GM21423 (cell line): ENCODE measurements around the gene MAPKAP1.

Experiments used
- ATAC-seq: cut with Tn5 transposase; IDR thresholded peaks from one replicate; pipeline ENCODE4 v1.9.1; 2021; ENCODE audit warnings: mild to moderate bottlenecking, moderate library complexity; ENCODE audit not compliant: unreplicated experiment

The MAPKAP1 gene

DNA sequence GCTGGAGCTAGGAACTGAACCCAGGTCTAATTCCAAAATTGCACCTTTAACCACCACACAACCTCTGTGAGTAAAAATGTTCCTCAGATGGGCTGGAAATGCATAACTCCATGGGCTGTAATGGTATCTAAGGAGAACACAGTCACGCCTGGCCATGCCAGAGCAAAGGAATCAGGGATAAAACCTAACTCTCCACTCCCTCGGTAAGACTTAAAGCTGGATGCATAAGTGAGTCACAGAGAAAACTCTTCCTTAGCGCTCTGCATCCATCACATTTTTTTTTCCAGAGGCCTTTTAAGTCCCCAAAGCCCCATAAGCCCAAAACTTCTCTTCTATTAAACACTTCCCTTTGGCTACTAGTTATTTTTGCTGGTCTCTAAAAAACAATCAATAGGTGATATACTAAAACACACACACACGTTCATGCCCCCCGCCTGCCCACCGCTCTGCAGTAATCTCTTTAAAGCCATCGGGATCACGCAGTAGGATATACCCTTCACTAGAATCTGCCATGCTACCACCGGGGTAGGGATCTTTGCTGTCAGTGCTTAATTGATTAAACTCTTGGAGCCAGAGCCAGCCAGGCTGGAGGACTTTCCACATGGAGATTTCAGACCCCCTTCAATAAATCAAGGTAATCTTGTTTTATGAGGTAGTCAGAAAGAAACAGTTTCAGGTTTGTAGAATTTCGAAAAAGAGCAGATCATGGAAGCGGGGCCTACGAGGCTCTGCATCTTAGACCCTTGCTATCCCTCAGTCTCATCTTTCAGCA is 212.9 kb downstream of the MAPKAP1 start:
- ATAC-seq, result no peak

DNA sequence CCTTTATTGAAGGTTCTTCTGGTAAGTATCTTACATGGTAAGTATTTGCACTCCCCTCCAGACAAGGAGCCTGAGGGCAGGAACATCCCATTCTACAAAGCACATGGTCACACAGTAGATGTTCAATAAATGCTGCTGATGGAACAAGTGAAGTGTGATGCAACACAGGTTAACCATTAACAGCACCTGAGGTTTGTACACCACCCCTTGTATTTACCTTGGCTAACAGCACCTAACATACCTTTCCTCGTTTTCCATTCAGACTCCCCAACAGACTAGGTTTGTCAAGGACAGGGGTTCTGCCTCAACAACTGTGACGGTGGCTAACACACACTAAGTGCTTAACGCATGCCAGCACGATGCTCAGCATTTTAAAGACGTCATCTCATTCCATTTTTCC is 213.6 kb downstream of the MAPKAP1 start:
- ATAC-seq, result no peak

DNA sequence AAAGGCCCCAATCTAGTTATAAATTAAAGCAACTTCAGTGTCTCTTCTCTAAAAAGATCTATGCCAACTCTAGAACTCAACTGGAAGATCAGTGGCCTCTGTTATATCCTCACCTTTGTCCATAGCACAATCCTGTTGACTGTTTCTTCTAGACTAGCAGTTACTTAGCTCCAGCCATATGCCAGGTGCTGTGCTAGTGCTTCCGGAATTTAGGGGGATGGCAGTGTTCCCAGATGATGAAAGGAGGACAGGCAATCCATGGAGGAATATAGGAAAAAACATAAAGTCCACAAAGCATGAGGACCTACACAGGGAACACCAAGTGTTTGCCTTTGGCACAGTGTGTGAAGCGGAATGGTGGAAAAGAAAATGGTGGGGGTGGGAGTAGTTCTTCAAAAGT is 214.3 kb downstream of the MAPKAP1 start:
- ATAC-seq, result no peak

DNA sequence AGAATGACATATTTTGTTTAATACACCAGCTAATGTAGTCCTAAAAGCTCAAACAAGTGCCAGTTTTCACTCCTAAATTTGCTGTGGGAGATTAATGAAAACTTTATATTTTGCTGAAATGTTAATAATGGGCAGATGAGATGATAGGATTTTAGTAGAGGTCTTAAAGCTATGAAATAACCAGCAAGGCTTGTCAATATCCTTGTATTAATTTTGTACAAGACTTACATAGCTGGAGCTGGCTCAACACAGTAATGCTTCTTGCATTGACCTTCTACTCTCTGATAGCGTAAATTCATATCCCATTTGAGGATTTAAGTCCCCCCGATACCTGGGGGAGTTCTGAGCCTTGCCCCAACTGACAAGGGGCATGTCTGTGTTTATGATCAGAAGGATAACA is 219.2 kb downstream of the MAPKAP1 start:
- no peak for ATAC-seq

DNA sequence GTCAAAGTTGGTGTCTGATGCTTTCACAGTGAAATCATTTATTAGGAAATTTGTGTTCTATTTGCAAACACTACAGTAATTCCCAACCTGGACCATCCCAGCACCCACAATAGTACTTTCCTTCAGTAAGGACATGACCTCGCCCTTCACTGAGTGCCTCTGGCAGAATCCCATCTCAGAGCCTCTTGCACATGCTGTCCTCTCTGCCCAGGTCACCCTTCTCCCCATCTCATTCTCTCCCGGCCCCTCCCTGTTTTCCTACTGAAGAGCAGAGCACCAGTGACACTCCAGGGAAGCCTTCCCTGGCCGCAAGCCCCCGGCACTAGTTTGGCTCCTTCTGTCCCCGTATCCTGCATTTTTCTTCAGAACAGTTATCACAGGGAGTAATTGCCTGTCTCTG is 220.4 kb downstream of the MAPKAP1 start:
- no peak for ATAC-seq

DNA sequence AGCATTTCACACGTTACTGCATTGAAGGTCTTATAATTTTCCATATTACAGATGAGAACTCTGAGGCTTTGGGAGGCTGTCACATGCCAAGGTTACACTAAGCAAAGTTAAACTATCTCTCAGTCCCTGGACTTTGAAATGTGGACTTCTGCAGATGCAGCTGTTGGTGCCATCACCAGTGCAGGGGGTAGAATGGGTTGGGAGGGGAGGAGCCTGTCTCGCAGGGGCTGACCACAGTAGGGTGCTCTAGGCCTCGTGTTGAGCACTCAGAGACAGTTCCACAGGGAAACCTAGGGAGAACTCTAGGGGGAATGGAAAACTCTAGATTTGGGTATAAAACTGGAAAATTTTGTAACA is 220.9 kb downstream of the MAPKAP1 start:
- no peak for ATAC-seq

DNA sequence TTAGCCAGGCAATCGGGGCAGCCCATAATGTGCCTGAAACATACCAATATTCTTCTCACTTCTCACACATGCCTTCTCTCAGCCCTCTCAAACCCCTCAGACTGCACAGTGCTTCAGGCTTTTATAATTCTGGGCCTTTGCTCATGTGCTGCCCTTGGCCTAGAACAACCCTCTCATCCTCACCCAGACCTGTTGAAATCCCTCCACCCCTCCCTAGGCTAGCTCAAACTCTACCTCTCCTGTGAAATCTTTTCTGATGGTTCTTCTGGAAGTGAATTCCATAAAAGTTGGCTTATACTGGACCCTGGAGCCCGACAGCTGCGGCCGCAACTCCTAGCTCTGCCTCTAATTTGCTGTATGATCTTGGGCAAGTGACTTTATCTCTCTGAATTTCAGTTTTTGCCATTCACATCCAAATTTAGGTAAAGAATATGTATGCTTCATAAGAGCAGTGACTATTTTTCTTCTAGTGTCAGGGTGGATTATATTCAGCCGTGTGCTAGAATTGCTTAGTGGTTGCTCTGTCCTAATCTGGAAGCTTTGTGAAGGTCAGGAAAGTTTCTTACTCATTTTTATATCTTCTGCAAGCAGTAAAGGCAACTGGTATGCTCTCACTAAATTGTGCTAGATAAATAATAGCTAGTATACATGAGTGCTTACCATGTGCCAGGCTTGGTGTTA is 221.4 kb downstream of the MAPKAP1 start:
- ATAC-seq, result no peak

DNA sequence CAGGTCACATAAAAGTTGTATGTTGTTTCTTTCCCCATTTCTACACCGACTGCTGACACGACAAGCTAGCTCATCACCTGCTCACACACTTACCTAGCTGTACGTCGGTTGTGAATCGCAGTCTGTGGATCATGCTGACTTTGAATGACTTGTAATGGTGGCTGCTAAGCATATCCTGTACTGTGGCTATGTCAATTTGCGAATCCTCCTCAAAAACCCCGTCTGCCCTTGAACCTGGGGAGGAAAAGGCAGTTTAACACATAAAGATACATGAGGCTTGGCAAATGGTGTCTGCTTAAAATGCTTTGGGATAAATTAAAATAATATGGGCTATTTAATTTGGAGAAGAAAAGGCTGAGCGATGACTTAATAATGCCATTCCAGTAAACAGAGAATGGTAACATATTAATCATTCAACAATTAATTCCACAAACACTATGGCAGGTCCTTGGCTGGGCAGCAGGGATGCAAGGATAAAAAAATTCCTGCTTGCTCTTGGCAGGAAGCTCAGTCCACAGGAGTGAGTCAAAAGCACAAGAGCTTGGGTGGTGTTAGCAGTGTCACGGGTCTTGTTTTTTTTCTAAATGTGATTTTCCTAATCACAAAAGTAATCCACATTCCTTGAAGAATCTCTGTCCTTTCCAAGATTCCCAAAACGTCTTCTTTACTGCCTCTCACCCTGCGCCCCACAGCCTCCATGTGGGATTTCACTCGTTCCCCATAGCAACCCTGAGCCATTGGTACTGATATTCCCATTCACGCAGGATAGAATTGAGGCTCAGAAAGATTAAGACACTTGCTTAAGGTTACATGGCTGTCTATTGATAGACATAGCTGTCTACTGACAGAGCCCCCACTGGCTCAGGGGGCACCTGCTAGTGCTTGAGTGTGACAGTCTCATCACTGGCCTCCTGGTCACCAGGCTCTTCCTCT is 222.4 kb downstream of the MAPKAP1 start:
- ATAC-seq, result no peak

DNA sequence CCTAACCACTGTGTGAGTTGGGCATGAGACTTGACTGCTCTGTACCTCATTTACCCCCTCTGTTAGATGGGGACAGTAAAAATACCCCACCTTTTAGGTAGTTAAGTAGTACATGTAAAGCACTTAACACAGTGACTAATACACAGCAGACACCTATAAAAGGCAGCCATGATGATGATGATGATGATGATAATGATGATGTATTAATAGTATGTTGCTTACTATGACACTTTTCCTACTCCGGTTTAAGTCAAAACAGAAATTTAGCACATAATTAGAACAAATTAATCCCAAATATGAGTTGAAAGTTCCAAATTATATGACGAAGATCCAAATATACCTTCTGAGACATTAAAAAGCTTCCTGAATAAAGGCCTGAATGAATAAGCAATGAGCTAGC is 223.3 kb downstream of the MAPKAP1 start:
- no peak for ATAC-seq

DNA sequence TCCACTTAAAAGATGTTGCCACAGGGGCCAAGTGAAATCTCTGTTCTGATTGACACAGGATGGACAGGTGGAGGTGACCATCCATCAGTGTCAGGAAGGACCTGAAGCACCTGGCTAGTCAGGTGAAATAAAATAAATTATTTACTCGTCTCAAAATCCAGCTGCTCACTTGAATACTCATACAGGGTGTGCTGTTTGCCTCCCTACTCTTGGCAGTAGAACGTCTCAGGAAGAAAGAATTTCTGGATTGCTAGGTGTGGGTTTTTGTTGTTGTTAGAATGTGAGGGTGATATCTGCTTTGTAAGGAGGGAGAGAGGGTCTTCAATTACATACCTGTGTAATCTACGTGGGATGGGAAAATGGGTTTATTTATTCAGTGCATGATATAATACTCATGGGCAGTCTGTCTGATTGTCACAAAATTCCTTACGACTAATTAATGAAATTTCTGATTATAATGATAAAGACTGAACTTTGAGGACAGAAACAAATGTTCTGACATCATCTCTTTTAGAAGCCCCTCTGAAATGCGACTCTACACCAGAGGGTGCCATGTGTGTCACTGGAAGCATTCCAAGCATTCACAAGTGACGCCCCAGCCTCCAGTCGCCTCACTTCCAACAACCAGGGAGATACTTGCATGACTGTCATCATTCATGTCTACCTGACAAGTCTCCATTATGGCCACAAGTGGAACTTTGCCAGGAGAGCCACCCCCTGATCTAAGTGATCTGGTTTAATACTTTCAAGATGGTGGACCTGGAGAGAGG is 227.0 kb downstream of the MAPKAP1 start:
- no peak for ATAC-seq

DNA sequence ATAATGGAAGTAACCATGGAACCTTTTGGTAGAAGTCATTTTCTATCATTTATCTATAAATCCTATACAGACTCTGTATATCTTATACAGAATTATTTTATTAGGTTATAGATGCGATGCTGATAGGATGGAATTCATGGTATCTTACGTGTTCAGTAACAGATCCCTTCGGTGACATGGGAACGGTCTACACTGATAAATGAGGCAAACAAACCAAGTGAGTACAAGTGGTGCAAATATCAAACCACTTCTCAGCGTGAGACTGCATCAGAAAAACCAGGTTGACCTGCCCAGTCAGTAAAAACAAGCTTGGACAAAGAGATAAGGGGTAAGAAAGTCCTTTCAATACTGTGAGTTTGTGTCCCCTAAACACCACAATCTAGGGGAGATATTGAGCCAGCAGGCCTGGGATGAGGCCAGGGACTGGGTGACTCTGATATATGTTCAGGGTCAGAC is 229.9 kb downstream of the MAPKAP1 start:
- no peak for ATAC-seq

DNA sequence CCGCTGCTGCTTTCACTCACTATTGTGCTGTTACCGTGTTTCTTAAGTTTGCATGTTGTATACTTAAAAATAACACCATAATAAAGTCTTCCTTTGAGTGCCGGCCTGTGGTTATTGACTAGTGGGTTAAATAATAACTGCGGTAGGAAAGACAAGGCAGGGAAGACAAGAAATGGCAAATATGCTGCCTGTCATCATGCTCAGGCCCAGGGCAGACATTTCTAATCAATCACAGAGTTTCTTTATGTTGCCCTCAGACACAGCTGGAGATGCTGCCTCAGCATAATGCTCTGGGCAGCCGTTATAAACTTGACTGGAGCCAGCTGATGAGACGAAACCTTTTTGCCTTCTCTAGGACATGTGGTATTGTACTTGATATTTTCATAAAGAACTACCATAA is 230.4 kb downstream of the MAPKAP1 start:
- no peak for ATAC-seq

DNA sequence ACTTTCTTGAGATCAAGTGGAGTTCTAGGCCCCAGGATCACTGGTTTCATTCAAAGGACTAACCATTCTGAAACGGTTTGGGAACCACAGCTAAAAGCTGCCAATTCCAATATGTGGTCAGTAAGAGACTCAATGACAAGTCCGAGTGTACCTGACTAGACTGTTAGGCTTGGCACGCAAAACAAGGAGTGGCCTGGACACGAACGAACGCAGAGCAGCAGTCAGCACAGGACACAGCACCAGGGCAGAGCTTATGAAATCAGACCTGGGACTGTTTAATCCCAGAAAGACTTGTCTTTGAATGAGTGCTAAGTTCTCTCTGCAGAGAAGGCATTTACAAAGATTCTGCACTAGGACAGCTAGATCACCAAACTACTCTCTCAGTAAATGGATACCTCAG is 231.6 kb downstream of the MAPKAP1 start:
- no peak for ATAC-seq

DNA sequence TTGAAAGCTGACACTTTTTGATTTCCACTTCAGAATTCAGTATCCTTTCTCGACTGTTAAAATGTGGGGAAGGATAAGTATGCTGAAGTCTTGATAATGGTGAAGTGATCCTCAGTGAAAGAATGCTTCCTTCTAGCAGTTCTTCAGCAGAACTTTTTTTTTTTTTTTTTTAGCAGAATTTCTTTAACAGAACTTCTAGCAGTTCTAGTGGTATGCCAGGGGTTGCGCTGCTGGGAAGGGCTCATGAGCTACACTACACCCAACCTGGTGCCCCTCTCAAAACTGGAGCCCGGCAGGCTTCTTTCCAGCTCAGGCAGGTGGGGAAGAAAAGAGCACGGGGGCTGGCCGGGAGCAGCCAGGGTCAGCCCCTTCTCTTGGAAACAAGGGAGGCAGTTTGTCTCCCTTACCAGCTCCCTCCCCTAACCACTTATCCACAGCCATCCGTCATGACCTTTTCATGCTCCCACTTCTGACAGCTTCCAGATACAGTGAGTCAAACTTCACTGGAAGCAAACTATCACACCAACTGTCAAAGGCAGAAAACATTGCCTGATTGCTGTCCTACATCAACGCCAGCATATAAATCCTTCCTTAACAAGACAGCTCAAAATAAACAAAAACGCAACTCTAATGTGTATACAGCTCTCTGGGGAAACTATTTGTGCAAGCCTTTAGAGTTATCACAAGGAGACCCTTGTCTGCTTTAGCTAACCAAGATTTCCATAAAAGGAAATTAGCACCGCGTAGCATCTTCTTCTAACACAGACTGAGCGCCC is 233.9 kb downstream of the MAPKAP1 start:
- no peak for ATAC-seq

DNA sequence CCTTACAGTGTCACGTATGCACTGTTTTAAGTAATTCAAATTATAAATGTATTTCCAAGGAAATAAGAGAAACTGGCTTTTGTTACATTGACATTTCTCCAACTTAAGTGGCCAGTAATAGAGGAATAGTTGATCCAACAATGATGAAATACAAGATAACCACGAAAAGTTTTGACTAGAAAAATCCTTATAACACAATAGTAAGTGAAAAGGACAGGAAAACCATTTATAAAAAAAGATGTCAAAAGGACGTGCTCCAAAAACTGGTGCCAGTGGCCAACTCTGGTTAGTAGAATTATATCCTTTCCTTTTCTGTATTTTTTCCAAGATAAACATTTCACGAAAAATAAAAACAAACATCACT is 234.5 kb downstream of the MAPKAP1 start:
- ATAC-seq, result no peak

DNA sequence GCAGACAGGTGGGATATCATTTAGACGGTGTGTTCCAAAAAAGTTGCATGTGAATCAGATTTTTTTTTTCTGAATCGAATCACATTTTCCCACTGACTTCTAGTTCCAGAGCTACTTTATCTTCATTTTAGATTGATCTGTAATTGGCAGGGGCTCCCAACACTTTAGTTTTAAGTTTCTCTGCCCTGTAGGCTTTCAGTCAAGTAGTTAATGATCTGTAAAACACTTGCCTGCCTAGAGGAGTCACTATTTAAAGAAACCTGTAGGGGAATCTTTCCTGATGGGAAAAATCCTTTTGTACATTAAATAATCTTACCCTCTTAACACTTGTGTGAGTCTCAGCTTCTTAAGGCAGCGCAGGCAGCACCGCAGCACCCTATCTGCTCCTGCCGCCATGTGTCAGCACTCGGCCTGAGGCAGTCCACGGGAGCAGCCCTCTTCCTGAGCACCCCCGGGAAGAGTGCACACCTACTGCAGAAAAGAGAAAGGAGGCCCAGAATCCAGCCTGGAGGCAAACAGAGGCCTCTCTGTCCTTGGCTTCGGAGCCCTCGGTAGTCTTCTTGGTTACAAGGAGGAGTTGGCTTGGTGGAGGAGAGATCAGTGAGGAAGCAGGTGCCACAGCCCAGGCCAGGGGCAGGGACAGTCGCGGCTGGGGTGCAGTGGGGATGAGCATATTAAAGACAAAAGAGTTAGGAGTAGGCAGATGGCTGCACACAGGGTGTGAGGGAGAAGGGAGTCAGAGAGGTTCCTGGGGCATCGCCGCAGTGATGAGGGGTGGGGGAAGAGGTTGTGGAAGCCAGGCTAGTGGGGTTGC is 236.0 kb downstream of the MAPKAP1 start:
- no peak for ATAC-seq

DNA sequence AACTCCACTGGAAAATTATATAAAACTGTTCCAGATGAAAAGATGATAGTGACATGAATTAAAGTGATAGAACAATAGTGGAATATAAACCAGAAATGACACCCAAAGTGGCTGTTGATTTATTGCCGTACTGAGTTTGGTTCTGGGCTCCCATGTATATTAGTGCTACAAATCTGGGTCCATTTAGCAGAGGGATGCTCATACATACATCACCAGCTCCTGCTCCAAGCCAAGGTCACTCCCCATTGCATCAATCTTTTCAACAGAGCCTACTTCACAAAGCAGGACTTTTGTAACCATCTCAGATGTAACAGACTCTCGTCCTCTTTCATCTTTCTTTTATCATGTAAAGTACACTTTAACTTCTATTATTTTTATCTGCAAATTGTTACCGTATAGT is 236.8 kb downstream of the MAPKAP1 start:
- ATAC-seq, result no peak

DNA sequence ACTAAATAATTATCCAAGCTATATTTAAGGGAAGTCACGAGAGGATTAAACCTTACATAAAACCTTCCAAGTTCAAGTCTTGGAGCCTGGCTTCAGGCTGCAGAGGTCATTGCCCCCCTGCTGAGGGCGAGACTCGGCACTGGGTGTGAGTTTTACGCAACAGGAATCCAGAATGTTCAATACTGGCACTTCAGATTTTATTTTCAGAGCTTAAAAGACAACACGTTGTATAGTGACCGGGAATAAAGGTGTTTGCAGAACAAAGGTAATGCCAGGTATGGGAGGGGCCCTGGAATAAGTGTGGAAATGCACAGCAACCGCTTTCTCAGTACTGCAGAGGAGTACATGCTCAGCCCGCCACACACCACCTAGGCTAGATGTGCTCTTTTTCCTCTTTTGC is 238.4 kb downstream of the MAPKAP1 start:
- no peak for ATAC-seq

DNA sequence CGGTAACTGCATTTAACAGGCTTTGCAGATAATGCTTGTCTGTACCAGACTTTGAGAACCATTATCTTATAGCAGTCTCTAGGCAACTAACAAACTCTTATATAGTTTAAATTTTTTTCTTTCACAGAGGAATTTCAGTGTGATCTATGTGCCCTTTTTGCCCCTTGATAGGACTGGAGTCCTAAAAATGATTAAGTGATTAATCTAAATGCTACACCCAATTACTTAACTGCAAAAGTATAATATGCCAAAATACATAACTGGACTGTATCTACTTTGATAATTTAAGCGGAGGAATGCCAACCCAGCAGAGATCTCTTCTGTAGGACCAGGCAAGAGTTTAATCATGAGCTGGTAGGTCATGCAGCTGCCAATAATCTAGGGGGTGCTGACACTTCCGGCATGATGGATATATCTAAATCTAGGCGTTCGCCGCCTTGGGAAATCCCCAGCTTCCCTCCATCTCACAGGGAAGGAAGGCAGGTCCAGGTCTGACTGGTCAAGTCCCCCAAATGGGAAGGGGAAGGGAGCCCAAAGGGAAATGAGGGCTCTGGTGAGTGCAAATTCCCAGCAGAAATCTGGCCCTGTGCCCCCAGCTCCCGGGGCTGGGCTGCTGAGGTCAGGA is 239.8 kb downstream of the MAPKAP1 start:
- no peak for ATAC-seq
